NCI-H2081 treated with DMSO at 0.1 percent for 48 hours (cell line): ENCODE results near the gene CCDC12.

Experiments used
- DNase-seq: peaks from one replicate; lab custom pipeline; 2025; lab: John Stamatoyannopoulos, UW

The CCDC12 gene

GRCh38 chr3:46904303-46905212 is 72.0 kb downstream of the CCDC12 start:
- no peak for DNase-seq

- DNase-seq = no peak
These were observed 72.9 kb downstream of the CCDC12 start for GRCh38 chr3:46903341-46904302.

- no peak for DNase-seq
These were observed 74.3 kb downstream of the CCDC12 start for GRCh38 chr3:46902188-46902631.

GRCh38 chr3:46901591-46902187 is 74.9 kb downstream of the CCDC12 start:
- no peak for DNase-seq

- DNase-seq = no peak
These were observed 75.5 kb downstream of the CCDC12 start for GRCh38 chr3:46901061-46901460.

- DNase-seq = no peak
These were observed 76.2 kb downstream of the CCDC12 start for GRCh38 chr3:46900356-46900755.

- DNase-seq = no peak
These were observed 76.6 kb downstream of the CCDC12 start for GRCh38 chr3:46900007-46900292.

GRCh38 chr3:46899151-46900006 is 77.2 kb downstream of the CCDC12 start:
- no peak for DNase-seq

- no peak for DNase-seq
These were observed 78.0 kb downstream of the CCDC12 start for GRCh38 chr3:46898321-46899150.

GRCh38 chr3:46897829-46898320 is 78.7 kb downstream of the CCDC12 start:
- no peak for DNase-seq

GRCh38 chr3:46897031-46897430 is 79.5 kb downstream of the CCDC12 start:
- no peak for DNase-seq

GRCh38 chr3:46896386-46896785 is 80.2 kb downstream of the CCDC12 start:
- DNase-seq = no peak

- DNase-seq = no peak
These were observed 80.8 kb downstream of the CCDC12 start for GRCh38 chr3:46895761-46896160.

GRCh38 chr3:46895204-46895660 is 81.3 kb downstream of the CCDC12 start:
- no peak for DNase-seq

GRCh38 chr3:46894256-46894655 is 82.3 kb downstream of the CCDC12 start:
- DNase-seq = no peak

GRCh38 chr3:46893763-46894162 is 82.8 kb downstream of the CCDC12 start:
- no peak for DNase-seq

- DNase-seq = no peak
These were observed 83.3 kb downstream of the CCDC12 start for GRCh38 chr3:46893146-46893748.

GRCh38 chr3:46892285-46893145 is 84.0 kb downstream of the CCDC12 start:
- DNase-seq = no peak

- DNase-seq = no peak
These were observed 85.4 kb downstream of the CCDC12 start for GRCh38 chr3:46891132-46891531.
